B cell (primary cell): ENCODE measurements around the gene HOXD10.

ENCODE experiments used
- CTCF ChIP-seq: fragments of 200-600 bp; IDR thresholded peaks from one replicate; pipeline ENCODE4 v1.8.0; 2022; ENCODE audit warnings: antibody characterized with exemption, mild to moderate bottlenecking
- EZH2 ChIP-seq: IDR thresholded peaks from 2 replicates; pipeline ENCODE4 v1.6.1; 2012; ENCODE audit warnings: borderline replicate concordance, low read depth, mild to moderate bottlenecking, moderate library complexity, low read length; ENCODE audit not compliant: insufficient read depth, poor library complexity, severe bottlenecking

DNA sequence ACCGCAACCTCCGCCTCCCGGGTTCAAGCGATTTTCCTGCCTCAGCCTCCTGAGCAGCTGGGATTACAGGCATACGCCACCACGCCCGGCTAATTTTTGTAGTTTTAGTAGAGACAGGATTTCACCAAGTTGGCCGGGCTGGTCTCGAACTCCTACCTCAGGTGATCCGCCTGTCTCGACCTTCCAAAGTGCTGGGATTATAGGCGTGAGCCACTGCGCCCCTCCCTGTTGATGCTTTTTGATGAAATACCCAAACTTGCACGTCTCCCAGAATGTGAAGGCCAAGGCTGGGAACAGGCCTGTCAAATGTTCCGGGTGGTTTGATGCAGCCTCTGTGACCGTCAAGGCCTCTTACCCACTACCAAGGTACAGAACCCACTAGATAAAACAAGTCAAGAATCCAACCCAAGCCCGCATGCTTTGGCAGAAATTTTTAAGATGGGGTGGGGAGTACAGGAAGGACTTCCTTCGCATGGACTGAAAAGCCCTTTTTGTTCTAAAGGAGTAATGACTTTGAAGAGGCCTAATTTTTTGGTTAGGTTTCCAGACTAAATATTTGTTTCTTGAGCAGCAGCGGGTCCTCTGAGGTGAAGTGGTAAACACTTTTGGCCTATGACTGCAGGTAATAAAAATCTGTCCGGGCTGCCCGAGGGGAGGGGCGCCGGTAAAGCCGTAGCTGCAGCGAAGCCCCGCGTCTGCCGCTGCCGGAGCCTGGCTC is 29.1 kb upstream of the HOXD10 start:
- TF ChIP-seq CTCF (no peak), EZH2 (peak; percentile 53)
